Heart right ventricle (tissue), 16 donors: ENCODE data around the gene RPS6KA2. TPM values are rescaled to one million over a fixed set of nuclear protein-coding genes. Genes with fewer than 3 reads are reported as not detected.

ENCODE experiments used
- ATAC-seq, 8 donors: fragments of 200-7000 bp; cut with Tn5 transposase; one replicate each; pipeline ENCODE4 v1.9.1; 2020; ENCODE audit warnings: mild to moderate bottlenecking in 8 of 8, moderate library complexity in 8 of 8, moderate number of reproducible peaks in 1 of 8
- DNase-seq, 2 donors: peaks; one replicate each; pipeline ENCODE4 v3.0.0-alpha.2; 2020
- H3K27ac ChIP-seq, 10 donors: fragments of 200-600 bp; sonication (generic) in 2 of 10; one replicate each; pipeline versions ENCODE4 v1.5.0 to v1.8.0; 2020 to 2022; ENCODE audit warnings: mild to moderate bottlenecking in 3 of 10
- H3K27me3 ChIP-seq, 7 donors: fragments of 200-600 bp; one replicate each; pipeline ENCODE4 v1.8.0; 2021 to 2022; ENCODE audit warnings: mild to moderate bottlenecking in 2 of 7
- H3K36me3 ChIP-seq, 9 donors: fragments of 200-600 bp; sonication (generic) in 1 of 9; one replicate each; pipeline versions ENCODE4 v1.5.0 to v1.8.0; 2020 to 2022; ENCODE audit warnings: mild to moderate bottlenecking in 2 of 9
- H3K4me1 ChIP-seq, 9 donors: fragments of 200-600 bp; sonication (generic) in 1 of 9; one replicate each; pipeline versions ENCODE4 v1.5.0 to v1.8.0; 2020 to 2022; ENCODE audit warnings: mild to moderate bottlenecking in 4 of 9
- H3K4me3 ChIP-seq, 10 donors: fragments of 200-600 bp; sonication (generic) in 2 of 10; one replicate each; pipeline versions ENCODE4 v1.5.0 to v1.8.0; 2020 to 2022; ENCODE audit warnings: mild to moderate bottlenecking in 7 of 10, moderate library complexity in 2 of 10
- H3K9me3 ChIP-seq, 11 donors: fragments of 200-600 bp in 10 of 11; sonication (generic) in 2 of 11; one replicate each; pipeline versions ENCODE4 v1.5.0 to v1.8.0; 2013 to 2022; ENCODE audit warnings: mild to moderate bottlenecking in 2 of 11, control low read depth in 1 of 11, moderate library complexity in 1 of 11
- CTCF ChIP-seq, 9 donors: fragments of 200-600 bp; sonication (generic) in 2 of 9; IDR thresholded peaks; one replicate each; pipeline versions ENCODE4 v1.5.0 to v1.8.0; 2021 to 2022; ENCODE audit warnings: antibody characterized with exemption in 9 of 9, mild to moderate bottlenecking in 5 of 9, moderate library complexity in 1 of 9
- WGBS, 2 donors: extraction: QIAGEN DNeasy Blood & Tissue Kit; methylation state at CpG; one replicate each; pipeline ENCODE4 v1.1.7; 2013; ENCODE audit warnings: inconsistent platforms in 1 of 2; 5-methylcytosine and 5-hydroxymethylcytosine counted together
- intact Hi-C, 10 donors: fragments of 100-400 bp; cut with DNase I; formaldehyde crosslinking; loops; one replicate each; pipeline versions ENCODE4 v1.11.1 to v1.14.2; 2022
- polyA plus RNA-seq, 2 donors: library from polyadenylated mRNA; stranded (reverse); fragments of 200-250 nt; gene quantifications; one replicate each; pipeline ENCODE4 v1.2.3, GENCODE V29; 2013
- total RNA-seq, 10 donors: library from RNA; stranded (reverse); fragmentation: NEBNext Ultra II Directional in 3 of 10; extraction: Animal tissue kit (Norgen Biotek cat#: 25700) in 3 of 10; gene quantifications; one replicate each; pipeline versions ENCODE4 v1.2.1 to v1.2.4, GENCODE V29; 2021 to 2023
- donor health status: Arrhythmogenic right ventricular cardiomyopathy.
- donor health status: ischemic (EF 13 %, LVEDD 7.1; RV severe dilation, severe dysfunction).
- donor health status: healthy with polysubstance abuse.
- donor health status: DM: no; HTN: yes; CAD: no.
- donor health status: DM: no; HTN: no; CAD: no.
- donor health status: ischemic (EF 25% LVEDD 6.9; RV normal size, moderate dysfunction).
- donor health status: ischemic (EF 25% LVEDD 5.7; RV mildly dilated, moderate dysfunction).
- donor health status: healthy.
- donor health status: DM: yes; HTN: yes; CAD: no.
- donor health status: Ischemic cardiomyopathy.
- donor health status: ischemic (EF 35%, LVEDD 5.7; RV mildly dilated, moderate dysfunction).
- donor health status: nonischemic (EF 11% LVEDD 7.7; RV severe dilation, severe dysfunction).
- donor health status: DM: yes; HTN: yes; CAD: no.
- donor health status: PGD.
- donor health status: ischemic (EF 29% LVEDD 5.4; RV normal size, mild dysfunction).
- donor health status: nonischemic (EF 23%, LVEDD 6.1; RV moderate dilation, normal function).

Gene RPS6KA2
- total and polyA plus RNA-seq, 12 donors: 20.3 to 91.4 (median 73.7) TPM

GRCh38 chr6:166485651-166486535 is 141.2 kb downstream of the RPS6KA2 start:
- no peak overlapping the region for H3K4me3 ChIP-seq
- no peak for TF ChIP-seq CTCF (IDR thresholded peaks at IDR 0.05)
- DNase-seq: no peak
- H3K9me3 ChIP-seq: no peaks in the 10 kb centered on the region
- ATAC-seq: no peak
- no peaks in the 10 kb centered on the region for H3K27me3 ChIP-seq
- H3K27ac ChIP-seq: no peak overlapping the region
- 83 to 90% methylated on average over 20 of the region's 20 CpGs for WGBS, 2 donors
- intact Hi-C loops: loop anchor here in 1 of 10 donors (10.0 kb wide), 1 partner anchor 139 kb away; the partner anchor contains the start of gene RPS6KA2
- H3K36me3 ChIP-seq: peaks cover 0 to 85% (median 6%) of the 10 kb centered on the region in 9 donors
- peaks cover 5 to 38% (median 25%) of the 10 kb centered on the region in 9 donors for H3K4me1 ChIP-seq

- H3K36me3 ChIP-seq: peaks cover 0 to 85% (median 6%) of the 10 kb centered on the region in 9 donors
These were observed 142.2 kb downstream of the RPS6KA2 start for GRCh38 chr6:166484863-166485262.

GRCh38 chr6:166483573-166484250 is 143.3 kb downstream of the RPS6KA2 start:
- Histone ChIP-seq H3K4me3 (no peak overlapping the region), H3K27me3 (no peaks in the 10 kb centered on the region), H3K9me3 (no peaks in the 10 kb centered on the region), H3K36me3 (peaks cover 0 to 90% (median 6%) of the 10 kb centered on the region in 9 donors), H3K4me1 (peaks cover 4 to 24% (median 10%) of the 10 kb centered on the region in 9 donors), H3K27ac (no peak overlapping the region)
- ATAC-seq (no peak), DNase-seq (no peak)
- intact Hi-C loops: loop anchor here in 1 of 10 donors (10.0 kb wide), 1 partner anchor 141 kb away; the partner anchor contains the start of gene RPS6KA2
- TF ChIP-seq CTCF (IDR thresholded peaks at IDR 0.05): no peak
- 90 to 92% methylated on average over 15 of the region's 15 CpGs for WGBS, 2 donors

More at GRCh38 chr6:166484863-166485262, 142.2 kb downstream of the RPS6KA2 start:
- Histone ChIP-seq H3K9me3 (no peaks in the 10 kb centered on the region), H3K27me3 (no peaks in the 10 kb centered on the region), H3K4me3 (no peak overlapping the region), H3K4me1 (peaks cover 5 to 36% (median 21%) of the 10 kb centered on the region in 9 donors), H3K27ac (no peak overlapping the region)
- no peak for TF ChIP-seq CTCF (IDR thresholded peaks at IDR 0.05)
- intact Hi-C loops: loop anchor here in 1 of 10 donors (10.0 kb wide), 1 partner anchor 140 kb away; the partner anchor contains the start of gene RPS6KA2
- ATAC-seq: no peak
- WGBS, 2 donors: 87 to 88% methylated on average over 10 of the region's 10 CpGs
- DNase-seq: no peak

- peaks cover 0 to 17% (median 5%) of the 10 kb centered on the region in 9 donors for H3K4me1 ChIP-seq
- peaks cover 0 to 93% (median 6%) of the 10 kb centered on the region in 9 donors for H3K36me3 ChIP-seq
- H3K27me3 ChIP-seq: no peaks in the 10 kb centered on the region
- ATAC-seq: no peak
- intact Hi-C loops: loop anchor here in 1 of 10 donors (10.0 kb wide), 1 partner anchor 142 kb away; the partner anchor contains the start of gene RPS6KA2
- no peaks in the 10 kb centered on the region for H3K9me3 ChIP-seq
- no peak for DNase-seq
- H3K4me3 ChIP-seq: no peak overlapping the region
- TF ChIP-seq CTCF (IDR thresholded peaks at IDR 0.05): no peak
- 95 to 98% methylated on average over 10 of the region's 10 CpGs for WGBS, 2 donors
- no peak overlapping the region for H3K27ac ChIP-seq
These were observed 144.0 kb downstream of the RPS6KA2 start for GRCh38 chr6:166483026-166483425.
